Neural progenitor cell (in vitro differentiated cells): Measurements from ENCODE around the gene TM4SF5.
A peak's percentile ranks its signal among the peaks of the same experiment; 100 is the strongest.

Experiments
- CTCF ChIP-seq: fragments of 200-600 bp; sonication (generic); IDR thresholded peaks from 2 replicates; pipeline ENCODE4 v1.5.1; 2017; ENCODE audit warnings: antibody characterized with exemption, mild to moderate bottlenecking
- EZH2 ChIP-seq: fragments of 200-600 bp; sonication (generic); IDR thresholded peaks from 2 replicates; pipeline ENCODE4 v1.6.1; 2017; ENCODE audit warnings: antibody characterized with exemption, mild to moderate bottlenecking, moderate library complexity
- EZH2phosphoT487 ChIP-seq: fragments of 200-600 bp; sonication (generic); IDR thresholded peaks from 2 replicates; pipeline ENCODE4 v1.6.1; 2017; ENCODE audit warnings: antibody characterized with exemption

GRCh38 chr17:4744999-4745969 lies 26.4 kb upstream of the TM4SF5 start:
- TF ChIP-seq CTCF, result peak; percentile 20
- peak; percentile 46 for TF ChIP-seq EZH2
- no peak for TF ChIP-seq EZH2phosphoT487
